K562 (cell line): ENCODE results near the gene MBP. TPM values are rescaled to one million over a fixed set of nuclear protein-coding genes. Genes with fewer than 3 reads are reported as not detected.

Experiments used
- ATAC-seq: fragments of 200-7000 bp; cut with Tn5 transposase; 3 replicates; pipeline ENCODE4 v1.9.1; 2020; ENCODE audit warnings: moderate library complexity
- BruUV-seq: library from RNA; stranded (reverse); fragments of 400-500 nt; replicated peaks from 2 replicates; lab custom pipeline; 2021; lab: Mats Ljungman, UMichigan
- CTCF ChIA-PET: fragments of 300-600 bp; formaldehyde crosslinking; extraction: SDS; loops from one replicate; lab custom pipeline; 2021; ENCODE audit warnings: low intra/inter-chr PET ratio; lab: Yijun Ruan, JAX
- POLR2A ChIA-PET: fragments of 300-600, 350-650 bp; sonication (Branson Sonifier 250); formaldehyde crosslinking; extraction: SDS; loops from one replicate; lab custom pipeline; 2021; ENCODE audit warnings: antibody characterized with exemption, inconsistent platforms; lab: Yijun Ruan, JAX
- DNase-seq, 4 experiments: peaks; one replicate each; pipeline versions ENCODE4 v3.0.0 to v3.0.0-alpha.2; 2011 to 2018; ENCODE audit warnings: low spot score in 3 of 4, mixed read lengths in 3 of 4; ENCODE audit errors: extremely low read depth in 1 of 4
- FAIRE-seq: peaks from 2 replicates; lab custom pipeline; 2011; peaks lifted over from hg19 to GRCh38; lab: Jason Lieb, UNC
- H2AFZ ChIP-seq: 2 replicates; pipeline ENCODE4 v1.6.0; 2011; ENCODE audit warnings: low read depth, low read length, control low read depth, inconsistent platforms
- H3K27ac ChIP-seq: fragments of 200-600 bp; 3 replicates; pipeline ENCODE4 v1.8.0; 2011; ENCODE audit warnings: low read depth, mild to moderate bottlenecking, control low read depth, inconsistent platforms, low read length, moderate library complexity, mixed read lengths; ENCODE audit errors: extremely low read depth
- H3K27me3 ChIP-seq, 2 experiments: fragments of 300-600 bp in 1 of 2; 2 replicates in 1 of 2; 3 replicates in 1 of 2; pipeline versions ENCODE4 v1.6.0 to v1.8.0; 2011; ENCODE audit warnings: inconsistent platforms in 2 of 2, low read length in 2 of 2, mild to moderate bottlenecking in 1 of 2, mixed read lengths in 1 of 2, moderate library complexity in 1 of 2; ENCODE audit not compliant: control insufficient read depth in 2 of 2, insufficient read depth in 2 of 2
- H3K36me3 ChIP-seq: fragments of 300-600 bp; 3 replicates; pipeline ENCODE4 v1.8.0; 2011; ENCODE audit warnings: mild to moderate bottlenecking, low read length, inconsistent platforms; ENCODE audit not compliant: control insufficient read depth, insufficient read depth
- H3K4me1 ChIP-seq, 2 experiments: fragments of 200-600 bp in 1 of 2; replicated peaks in 1 of 2; 2 replicates in 1 of 2; 3 replicates in 1 of 2; pipeline versions ENCODE4 v1.5.1 to v1.8.0; 2011; ENCODE audit warnings: inconsistent platforms in 2 of 2, low read length in 2 of 2, mild to moderate bottlenecking in 1 of 2, mixed read lengths in 1 of 2, moderate library complexity in 1 of 2; ENCODE audit not compliant: control insufficient read depth in 2 of 2, insufficient read depth in 2 of 2
- H3K4me2 ChIP-seq: 2 replicates; pipeline ENCODE4 v1.6.1; 2011; ENCODE audit warnings: low read length, control low read depth, inconsistent platforms, mixed read lengths; ENCODE audit not compliant: insufficient read depth
- H3K4me3 ChIP-seq: fragments of 200-600 bp; sonication (generic), shearing (Covaris generic); 2 replicates; pipeline ENCODE4 v1.5.1; 2016; ENCODE audit warnings: control low read depth, inconsistent platforms
- H3K79me2 ChIP-seq: fragments of 200-600 bp; 3 replicates; pipeline ENCODE4 v1.8.0; 2011; ENCODE audit warnings: low read length, inconsistent platforms; ENCODE audit not compliant: control insufficient read depth, insufficient read depth
- H3K9ac ChIP-seq, 2 experiments: 2 replicates each; pipeline versions ENCODE4 v1.6.0 to v1.6.1; 2011; ENCODE audit warnings: low read depth in 2 of 2, low read length in 2 of 2, control low read depth in 1 of 2, inconsistent platforms in 1 of 2, mild to moderate bottlenecking in 1 of 2, mixed read lengths in 1 of 2; ENCODE audit not compliant: insufficient read depth in 1 of 2
- H3K9me1 ChIP-seq: one replicate; pipeline ENCODE4 v1.6.0; 2011; ENCODE audit warnings: inconsistent platforms, mild to moderate bottlenecking, low read length, moderate library complexity; ENCODE audit not compliant: control insufficient read depth, insufficient read depth
- H3K9me3 ChIP-seq: replicated peaks from 2 replicates; pipeline ENCODE4 v1.5.1; 2011; ENCODE audit warnings: low read depth, low read length, inconsistent platforms; ENCODE audit not compliant: control insufficient read depth, insufficient read depth
- H4K20me1 ChIP-seq: replicated peaks from 2 replicates; pipeline ENCODE4 v1.6.1; 2011; ENCODE audit warnings: low read length, inconsistent platforms, mixed read lengths; ENCODE audit not compliant: control insufficient read depth, insufficient read depth
- ETS1 ChIP-seq: conservative IDR thresholded peaks from 2 replicates; pipeline ENCODE4 v1.6.1; 2011; ENCODE audit warnings: low read depth, mild to moderate bottlenecking, low read length; ENCODE audit not compliant: control insufficient read depth
- HMGN3 ChIP-seq: IDR thresholded peaks from 2 replicates; pipeline ENCODE4 v1.6.1; 2011; ENCODE audit warnings: borderline replicate concordance, low read depth, mild to moderate bottlenecking, mixed read lengths, low read length; ENCODE audit not compliant: insufficient read length; ENCODE audit errors: extremely low read depth
- MYNN ChIP-seq, 2 experiments: sonication (generic); formaldehyde crosslinking in 1 of 2; IDR thresholded peaks; 2 replicates each; pipeline versions ENCODE4 v1.5.0 to v1.6.1; 2016 to 2020; ENCODE audit warnings: antibody characterized with exemption in 1 of 2, missing genetic modification reagents in 1 of 2
- NCOA1 ChIP-seq: fragments of 450-650 bp; IDR thresholded peaks from 2 replicates; pipeline ENCODE4 v1.6.1; 2016; ENCODE audit warnings: low read depth
- NELFE ChIP-seq: IDR thresholded peaks from 2 replicates; pipeline ENCODE4 v1.6.1; 2011; ENCODE audit warnings: mild to moderate bottlenecking; ENCODE audit not compliant: insufficient read depth, insufficient read length
- POLR2B ChIP-seq: fragments of 450-650 bp; IDR thresholded peaks from 2 replicates; pipeline ENCODE4 v1.6.1; 2018; ENCODE audit warnings: low read depth; ENCODE audit not compliant: partially characterized antibody
- SIN3B ChIP-seq: fragments of 450-650 bp; IDR thresholded peaks from 2 replicates; pipeline ENCODE4 v1.6.1; 2017; ENCODE audit warnings: low read depth, mild to moderate bottlenecking, moderate library complexity
- SIX5 ChIP-seq, 2 experiments: IDR thresholded peaks; 2 replicates each; pipeline ENCODE4 v1.6.1; 2011; ENCODE audit warnings: low read length in 2 of 2, borderline replicate concordance in 1 of 2, low read depth in 1 of 2, mild to moderate bottlenecking in 1 of 2, moderate library complexity in 1 of 2; ENCODE audit not compliant: insufficient read depth in 1 of 2
- SMAD1 ChIP-seq: fragments of 150-350 bp; IDR thresholded peaks from 2 replicates; pipeline ENCODE4 v1.6.1; 2014; ENCODE audit warnings: low read length, low read depth; ENCODE audit not compliant: partially characterized antibody
- SMC3 ChIP-seq: conservative IDR thresholded peaks from 2 replicates; pipeline ENCODE4 v1.6.1; 2011; ENCODE audit warnings: low read depth, low read length, improper control_type of control experiment; ENCODE audit not compliant: insufficient read depth
- SP1 ChIP-seq: sonication (generic); formaldehyde crosslinking; IDR thresholded peaks from 2 replicates; pipeline ENCODE4 v1.8.1; 2022; ENCODE audit warnings: mild to moderate bottlenecking, missing genetic modification reagents
- TEAD2 ChIP-seq: fragments of 450-650 bp; IDR thresholded peaks from 2 replicates; pipeline ENCODE4 v1.6.1; 2016; ENCODE audit warnings: missing genetic modification characterization, control low read depth, missing compliant biosample characterization
- ZFP36 ChIP-seq: fragments of 150-350 bp; IDR thresholded peaks from 2 replicates; pipeline ENCODE4 v1.6.1; 2018; ENCODE audit warnings: low read length, low read depth; ENCODE audit not compliant: partially characterized antibody
- ZNF77 ChIP-seq: fragments of 250-450 bp; sonication (Bioruptor Pico); IDR thresholded peaks from 2 replicates; pipeline ENCODE4 v1.5.0; 2020
- ZNF785 ChIP-seq: fragments of 250-450 bp; sonication (Bioruptor Pico); IDR thresholded peaks from 2 replicates; pipeline ENCODE4 v1.4.0; 2020; ENCODE audit warnings: mild to moderate bottlenecking
- WGBS: fragments of 100-300 bp; shearing (Covaris generic); methylation state at CpG from one replicate; pipeline ENCODE4 v1.1.6; 2016; ENCODE audit warnings: low coverage, mixed read lengths; ENCODE audit not compliant: insufficient coverage; ENCODE audit errors: missing lambda C conversion rate; 5-methylcytosine and 5-hydroxymethylcytosine counted together
- in situ Hi-C: fragments of 300-500 bp; cut with MboI; formaldehyde crosslinking; loops from 4 replicates; pipeline ENCODE4 v1.15.0; 2018; ENCODE audit warnings: inconsistent platforms, mixed read lengths
- intact Hi-C: fragments of 100-400 bp; cut with micrococcal nuclease; formaldehyde crosslinking; loops from 2 replicates; pipeline ENCODE4 v1.14.2; 2022
- polyA plus RNA-seq, 8 experiments: library from polyadenylated mRNA; depleted of rRNA in 4 of 8; stranded (reverse) in 5 of 8; unstranded in 3 of 8; fragments of >200 nt; fragmentation: Nextera tagmentation in 2 of 8; fragmentation: Illumina TruSeq in 1 of 8; extraction: Ambion mirVana in 2 of 8; extraction: Trizol in 1 of 8; gene quantifications; 2 replicates each; pipeline versions ENCODE4 v1.2.1 to v1.2.3, GENCODE V29; 2011 to 2014; ENCODE audit warnings: inconsistent platforms in 1 of 8, missing spikeins in 1 of 8
- total RNA-seq, 7 experiments: library from RNA; depleted of rRNA in 6 of 7; stranded (reverse); fragments of >200 nt in 6 of 7; fragmentation: Illumina TruSeq in 2 of 7; extraction: Trizol in 2 of 7; gene quantifications; 2 replicates each; pipeline versions ENCODE4 v1.2.1 to v1.2.3, GENCODE V29; 2011 to 2021; ENCODE audit warnings: low replicate concordance in 1 of 7

MBP gene
- total and polyA plus RNA-seq, 9 of the 15 experiments (the other 6 are each of a cell fraction or from before 2014, with no cell fraction given), result 0.09 TPM; not detected in 8

GRCh38 chr18:77069482-77069881 is 63.1 kb downstream of the MBP start:
- no peaks in the 10 kb centered on the region for H3K79me2 ChIP-seq
- no peak overlapping the region for H3K4me2 ChIP-seq
- H3K9ac ChIP-seq, result no peak overlapping the region
- no peaks in the 10 kb centered on the region for H3K36me3 ChIP-seq
- TF ChIP-seq ETS1, result no peak
- no peak for TF ChIP-seq NCOA1
- TF ChIP-seq NELFE, result no peak
- TF ChIP-seq ZNF77 (CRISPR knock-in tag), result no peak
- no peak for TF ChIP-seq SP1 (CRISPR knock-in tag)
- no peak for TF ChIP-seq SIN3B
- no peak for TF ChIP-seq HMGN3
- no peak for TF ChIP-seq POLR2B
- TF ChIP-seq ZNF785 (CRISPR knock-in tag), result no peak
- TF ChIP-seq ZFP36, result no peak
- no peak for TF ChIP-seq SMC3
- TF ChIP-seq SMAD1, result no peak
- TF ChIP-seq TEAD2 (tag), result no peak
- no peak for TF ChIP-seq SIX5 (IDR thresholded peaks at IDR 0.05; ENCODE audit: borderline replicate concordance in 1 of 2, insufficient read depth in 1 of 2, low read depth in 1 of 2, low read length in 2 of 2)
- no peak for TF ChIP-seq MYNN (IDR thresholded peaks at IDR 0.05)
- no peak for TF ChIP-seq MYNN (CRISPR knock-in tag; IDR thresholded peaks at IDR 0.05)
- H3K4me3 ChIP-seq, result no peak overlapping the region
- CTCF ChIA-PET, result no interaction called here
- DNase-seq (no peak), FAIRE-seq (no peak), ATAC-seq (no peak)
- H3K9me1 ChIP-seq, result no peaks in the 10 kb centered on the region
- H3K27me3 ChIP-seq, result peaks cover 4 to 38% of the 10 kb centered on the region in 2 experiments; a peak in 4 of 5 replicates
- in situ Hi-C loops, result no loop called here
- intact Hi-C loops, result no loop called here
- no peak overlapping the region for H2AFZ ChIP-seq
- POLR2A ChIA-PET, result interaction anchor here (0.7 kb wide), 1 partner anchor 680 kb away, joined by 3 read pairs; no protein-coding TSS in a partner anchor
- under 1% methylated on average over 14 of the region's 14 CpGs for WGBS
- no peaks in the 10 kb centered on the region for H3K4me1 ChIP-seq
- no peaks in the 10 kb centered on the region for H4K20me1 ChIP-seq
- no peak overlapping the region for H3K27ac ChIP-seq
- no TSS peak for BruUV-seq
- H3K9me3 ChIP-seq, result no peaks in the 10 kb centered on the region
